Muscle layer of duodenum (tissue), 2 donors: ENCODE measurements around the gene VMO1.
"Not testable (repeated sequence)": the region's sequence is repeated elsewhere in the genome, so short reads cannot be mapped to it uniquely, and the experiment has no call there.

Experiments used
- H3K27ac ChIP-seq: one replicate; pipeline ENCODE4 v1.7.0; 2013; ENCODE audit warnings: mild to moderate bottlenecking, low read length
- H3K27me3 ChIP-seq: one replicate; pipeline ENCODE4 v1.7.0; 2013; ENCODE audit warnings: low read depth, mild to moderate bottlenecking, control low read depth, low read length
- H3K36me3 ChIP-seq, 2 donors: one replicate each; pipeline ENCODE4 v1.7.0; 2013; ENCODE audit warnings: low read length in 2 of 2, control low read depth in 1 of 2, mild to moderate bottlenecking in 1 of 2; ENCODE audit not compliant: insufficient read depth in 2 of 2, control insufficient read depth in 1 of 2
- H3K4me1 ChIP-seq, 2 donors: one replicate each; pipeline ENCODE4 v1.7.0; 2013; ENCODE audit warnings: low read length in 2 of 2, mild to moderate bottlenecking in 2 of 2, control low read depth in 1 of 2, moderate library complexity in 1 of 2; ENCODE audit not compliant: insufficient read depth in 2 of 2, control insufficient read depth in 1 of 2
- H3K4me3 ChIP-seq, 2 donors: one replicate each; pipeline ENCODE4 v1.7.0; 2013; ENCODE audit warnings: low read length in 2 of 2, low read depth in 1 of 2, mild to moderate bottlenecking in 1 of 2
- H3K9me3 ChIP-seq, 2 donors: one replicate each; pipeline ENCODE4 v1.7.0; 2013; ENCODE audit warnings: low read length in 2 of 2, control low read depth in 1 of 2, mild to moderate bottlenecking in 1 of 2; ENCODE audit not compliant: control insufficient read depth in 1 of 2
- donor health status: healthy.

The VMO1 gene

GRCh38 chr17:4786106-4786511 is at the start of gene VMO1:
TSS of gene VMO1 (minus strand) at chr17:4786364. CDS start at chr17:4786352, 12 bp downstream.
- Histone ChIP-seq H3K9me3 (no peaks in the 10 kb centered on the region), H3K4me1 (peaks cover 5 to 32% of the 10 kb centered on the region in 2 donors), H3K27ac (no peak within 1 kb of the TSS), H3K27me3 (peaks cover 3% of the 10 kb centered on the region), H3K36me3 (no peaks in the 10 kb centered on the region), H3K4me3 (peak within 1 kb of the TSS; percentile 19 to 51)

GRCh38 chr17:4834681-4835020 is 48.5 kb upstream of the VMO1 start:
- no peaks in the 10 kb centered on the region for H3K9me3 ChIP-seq
- H3K4me3 ChIP-seq, result peak overlapping the region; percentile 87
- H3K4me1 ChIP-seq, result peaks cover 24 to 31% of the 10 kb centered on the region in 2 donors

GRCh38 chr17:4833941-4834680 is 47.9 kb upstream of the VMO1 start:
- Histone ChIP-seq H3K27ac (peak overlapping the region; percentile 77), H3K9me3 (no peaks in the 10 kb centered on the region), H3K36me3 (no peaks in the 10 kb centered on the region), H3K27me3 (no peaks in the 10 kb centered on the region), H3K4me3 (peak overlapping the region; percentile 87), H3K4me1 (peaks cover 24 to 31% of the 10 kb centered on the region in 2 donors)

More at GRCh38 chr17:4834681-4835020, 48.5 kb upstream of the VMO1 start:
- Histone ChIP-seq H3K36me3 (no peaks in the 10 kb centered on the region), H3K27me3 (no peaks in the 10 kb centered on the region), H3K27ac (peak overlapping the region; percentile 77)

- no peaks in the 10 kb centered on the region for H3K36me3 ChIP-seq
- no peaks in the 10 kb centered on the region for H3K27me3 ChIP-seq
- no peaks in the 10 kb centered on the region for H3K9me3 ChIP-seq
- H3K27ac ChIP-seq, result peak within 1 kb of the TSS; percentile 77
- H3K4me1 ChIP-seq, result peaks cover 20 to 31% of the 10 kb centered on the region in 2 donors
- H3K4me3 ChIP-seq, result peak within 1 kb of the TSS; percentile 87
These were observed 47.2 kb upstream of the VMO1 start, which contains the start of gene MINK1 for GRCh38 chr17:4833178-4833940. TSS of gene MINK1 (plus strand) at chr17:4833340. CDS start at chr17:4833584, 244 bp downstream.

- H3K36me3 ChIP-seq, H3K27me3 ChIP-seq, H3K9me3 ChIP-seq, H3K27ac ChIP-seq: not testable (repeated sequence)
- Histone ChIP-seq H3K4me1 (peaks cover 17 to 27% of the 10 kb centered on the region in 2 donors), H3K4me3 (peak overlapping the region; percentile 87)
These were observed 46.6 kb upstream of the VMO1 start for GRCh38 chr17:4832829-4833177.

- Histone ChIP-seq H3K36me3 (peaks cover 0 to 14% of the 10 kb centered on the region in 2 donors), H3K4me1 (no peaks in the 10 kb centered on the region), H3K27me3 (no peaks in the 10 kb centered on the region), H3K9me3 (no peaks in the 10 kb centered on the region), H3K4me3 (no peak overlapping the region), H3K27ac (no peak overlapping the region)
These were observed 41.2 kb upstream of the VMO1 start for GRCh38 chr17:4827399-4827798.

- Histone ChIP-seq H3K4me1 (no peaks in the 10 kb centered on the region), H3K9me3 (no peaks in the 10 kb centered on the region), H3K27ac (no peak overlapping the region), H3K4me3 (no peak overlapping the region), H3K36me3 (peaks cover 0 to 19% of the 10 kb centered on the region in 2 donors), H3K27me3 (no peaks in the 10 kb centered on the region)
These were observed 37.4 kb upstream of the VMO1 start for GRCh38 chr17:4823373-4824089.

GRCh38 chr17:4822835-4823234 is 36.7 kb upstream of the VMO1 start:
- H3K4me3 ChIP-seq, result no peak overlapping the region
- peaks cover 4 to 19% of the 10 kb centered on the region in 2 donors for H3K36me3 ChIP-seq
- no peaks in the 10 kb centered on the region for H3K27me3 ChIP-seq
- H3K27ac ChIP-seq, result no peak overlapping the region
- H3K4me1 ChIP-seq, result no peaks in the 10 kb centered on the region
- no peaks in the 10 kb centered on the region for H3K9me3 ChIP-seq

- Histone ChIP-seq H3K4me1 (no peaks in the 10 kb centered on the region), H3K27me3 (no peaks in the 10 kb centered on the region), H3K27ac (no peak overlapping the region), H3K36me3 (peaks cover 4 to 44% of the 10 kb centered on the region in 2 donors), H3K9me3 (no peaks in the 10 kb centered on the region), H3K4me3 (no peak overlapping the region)
These were observed 32.1 kb upstream of the VMO1 start for GRCh38 chr17:4818276-4818675.

- peaks cover 4 to 35% of the 10 kb centered on the region in 2 donors for H3K36me3 ChIP-seq
- H3K4me1 ChIP-seq, result no peaks in the 10 kb centered on the region
- no peak overlapping the region for H3K27ac ChIP-seq
- H3K4me3 ChIP-seq, result no peak overlapping the region
- H3K27me3 ChIP-seq, result no peaks in the 10 kb centered on the region
- no peaks in the 10 kb centered on the region for H3K9me3 ChIP-seq
These were observed 30.7 kb upstream of the VMO1 start for GRCh38 chr17:4816826-4817225.

- no peak overlapping the region for H3K4me3 ChIP-seq
- peaks cover 4 to 41% of the 10 kb centered on the region in 2 donors for H3K36me3 ChIP-seq
These were observed 29.0 kb upstream of the VMO1 start for GRCh38 chr17:4815043-4815675.

More at GRCh38 chr17:4815043-4815675, 29.0 kb upstream of the VMO1 start:
- Histone ChIP-seq H3K9me3 (no peaks in the 10 kb centered on the region), H3K4me1 (peaks cover 0 to 4% of the 10 kb centered on the region in 2 donors), H3K27ac (no peak overlapping the region), H3K27me3 (no peaks in the 10 kb centered on the region)
